GM23338 (cell line): Measurements from ENCODE around the gene DAD1.

ENCODE experiments used
- CREB1 ChIP-seq: fragments of 250-450 bp; sonication (Bioruptor Pico); IDR thresholded peaks from 2 replicates; pipeline ENCODE4 v1.5.0; 2020; ENCODE audit warnings: low read depth, mild to moderate bottlenecking, moderate library complexity
- EZH2 ChIP-seq: fragments of 200-600 bp; sonication (generic); IDR thresholded peaks from one replicate; pipeline ENCODE4 v1.8.0; 2017; ENCODE audit warnings: antibody characterized with exemption, mild to moderate bottlenecking, low read depth; ENCODE audit not compliant: unreplicated experiment
- EZH2phosphoT487 ChIP-seq: fragments of 200-600 bp; sonication (generic); IDR thresholded peaks from one replicate; pipeline ENCODE4 v1.8.1; 2018; ENCODE audit warnings: antibody characterized with exemption; ENCODE audit not compliant: unreplicated experiment
- POLR2AphosphoS5 ChIP-seq: IDR thresholded peaks from 2 replicates; pipeline ENCODE4 v1.6.1; 2016; ENCODE audit warnings: antibody characterized with exemption, low read depth
- STAT1 ChIP-seq: IDR thresholded peaks from one replicate; pipeline ENCODE4 v1.6.1; 2016; ENCODE audit warnings: antibody characterized with exemption; ENCODE audit not compliant: unreplicated experiment
- ZNF114 ChIP-seq: fragments of 250-450 bp; sonication (Bioruptor Pico); IDR thresholded peaks from 2 replicates; pipeline ENCODE4 v1.5.0; 2020; ENCODE audit warnings: mild to moderate bottlenecking, moderate library complexity
- ZNF331 ChIP-seq: fragments of 250-450 bp; sonication (Bioruptor Pico); IDR thresholded peaks from 2 replicates; pipeline ENCODE4 v1.5.0; 2020; ENCODE audit warnings: low read depth, mild to moderate bottlenecking, moderate library complexity
- TF ChIP-seq, protein P1 (sequence below), 2 experiments: fragments of 200-600 bp in 1 of 2; sonication (generic) in 1 of 2; conservative IDR thresholded peaks; 2 replicates each; pipeline versions ENCODE4 v1.5.1 to v1.6.1; 2016 to 2017; ENCODE audit warnings: antibody characterized with exemption in 2 of 2, low read depth in 2 of 2, mild to moderate bottlenecking in 2 of 2, moderate library complexity in 1 of 2
- TF ChIP-seq, protein P2 (sequence below): fragments of 250-450 bp; sonication (Bioruptor Pico); IDR thresholded peaks from 2 replicates; pipeline ENCODE4 v1.5.0; 2020; ENCODE audit warnings: mild to moderate bottlenecking, moderate library complexity
- TF ChIP-seq, protein P3 (sequence below): IDR thresholded peaks from one replicate; pipeline ENCODE4 v1.6.1; 2018; ENCODE audit warnings: antibody characterized with exemption; ENCODE audit not compliant: unreplicated experiment
- TF ChIP-seq, protein P4 (sequence below): IDR thresholded peaks from 2 replicates; pipeline ENCODE4 v1.6.1; 2016; ENCODE audit warnings: antibody characterized with exemption

DNA sequence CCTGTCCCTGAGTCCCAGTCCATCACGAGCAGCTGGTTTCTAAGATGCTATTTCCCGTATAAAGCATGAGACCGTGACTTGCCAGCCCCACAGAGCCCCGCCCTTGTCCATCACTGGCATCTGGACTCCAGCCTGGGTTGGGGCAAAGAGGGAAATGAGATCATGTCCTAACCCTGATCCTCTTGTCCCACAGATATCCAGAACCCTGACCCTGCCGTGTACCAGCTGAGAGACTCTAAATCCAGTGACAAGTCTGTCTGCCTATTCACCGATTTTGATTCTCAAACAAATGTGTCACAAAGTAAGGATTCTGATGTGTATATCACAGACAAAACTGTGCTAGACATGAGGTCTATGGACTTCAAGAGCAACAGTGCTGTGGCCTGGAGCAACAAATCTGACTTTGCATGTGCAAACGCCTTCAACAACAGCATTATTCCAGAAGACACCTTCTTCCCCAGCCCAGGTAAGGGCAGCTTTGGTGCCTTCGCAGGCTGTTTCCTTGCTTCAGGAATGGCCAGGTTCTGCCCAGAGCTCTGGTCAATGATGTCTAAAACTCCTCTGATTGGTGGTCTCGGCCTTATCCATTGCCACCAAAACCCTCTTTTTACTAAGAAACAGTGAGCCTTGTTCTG is 41.6 kb downstream of the DAD1 start:
- TF ChIP-seq, protein P1, sequence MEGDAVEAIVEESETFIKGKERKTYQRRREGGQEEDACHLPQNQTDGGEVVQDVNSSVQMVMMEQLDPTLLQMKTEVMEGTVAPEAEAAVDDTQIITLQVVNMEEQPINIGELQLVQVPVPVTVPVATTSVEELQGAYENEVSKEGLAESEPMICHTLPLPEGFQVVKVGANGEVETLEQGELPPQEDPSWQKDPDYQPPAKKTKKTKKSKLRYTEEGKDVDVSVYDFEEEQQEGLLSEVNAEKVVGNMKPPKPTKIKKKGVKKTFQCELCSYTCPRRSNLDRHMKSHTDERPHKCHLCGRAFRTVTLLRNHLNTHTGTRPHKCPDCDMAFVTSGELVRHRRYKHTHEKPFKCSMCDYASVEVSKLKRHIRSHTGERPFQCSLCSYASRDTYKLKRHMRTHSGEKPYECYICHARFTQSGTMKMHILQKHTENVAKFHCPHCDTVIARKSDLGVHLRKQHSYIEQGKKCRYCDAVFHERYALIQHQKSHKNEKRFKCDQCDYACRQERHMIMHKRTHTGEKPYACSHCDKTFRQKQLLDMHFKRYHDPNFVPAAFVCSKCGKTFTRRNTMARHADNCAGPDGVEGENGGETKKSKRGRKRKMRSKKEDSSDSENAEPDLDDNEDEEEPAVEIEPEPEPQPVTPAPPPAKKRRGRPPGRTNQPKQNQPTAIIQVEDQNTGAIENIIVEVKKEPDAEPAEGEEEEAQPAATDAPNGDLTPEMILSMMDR (conservative IDR thresholded peaks at IDR 0.05; ENCODE audit: low read depth in 2 of 2): no peak
- TF ChIP-seq EZH2 (no peak), POLR2AphosphoS5 (no peak), ZNF114 (CRISPR knock-in tag) (no peak), ZNF331 (CRISPR knock-in tag) (no peak), CREB1 (CRISPR knock-in tag) (no peak), EZH2phosphoT487 (no peak), STAT1 (no peak)
- TF ChIP-seq, protein P2, sequence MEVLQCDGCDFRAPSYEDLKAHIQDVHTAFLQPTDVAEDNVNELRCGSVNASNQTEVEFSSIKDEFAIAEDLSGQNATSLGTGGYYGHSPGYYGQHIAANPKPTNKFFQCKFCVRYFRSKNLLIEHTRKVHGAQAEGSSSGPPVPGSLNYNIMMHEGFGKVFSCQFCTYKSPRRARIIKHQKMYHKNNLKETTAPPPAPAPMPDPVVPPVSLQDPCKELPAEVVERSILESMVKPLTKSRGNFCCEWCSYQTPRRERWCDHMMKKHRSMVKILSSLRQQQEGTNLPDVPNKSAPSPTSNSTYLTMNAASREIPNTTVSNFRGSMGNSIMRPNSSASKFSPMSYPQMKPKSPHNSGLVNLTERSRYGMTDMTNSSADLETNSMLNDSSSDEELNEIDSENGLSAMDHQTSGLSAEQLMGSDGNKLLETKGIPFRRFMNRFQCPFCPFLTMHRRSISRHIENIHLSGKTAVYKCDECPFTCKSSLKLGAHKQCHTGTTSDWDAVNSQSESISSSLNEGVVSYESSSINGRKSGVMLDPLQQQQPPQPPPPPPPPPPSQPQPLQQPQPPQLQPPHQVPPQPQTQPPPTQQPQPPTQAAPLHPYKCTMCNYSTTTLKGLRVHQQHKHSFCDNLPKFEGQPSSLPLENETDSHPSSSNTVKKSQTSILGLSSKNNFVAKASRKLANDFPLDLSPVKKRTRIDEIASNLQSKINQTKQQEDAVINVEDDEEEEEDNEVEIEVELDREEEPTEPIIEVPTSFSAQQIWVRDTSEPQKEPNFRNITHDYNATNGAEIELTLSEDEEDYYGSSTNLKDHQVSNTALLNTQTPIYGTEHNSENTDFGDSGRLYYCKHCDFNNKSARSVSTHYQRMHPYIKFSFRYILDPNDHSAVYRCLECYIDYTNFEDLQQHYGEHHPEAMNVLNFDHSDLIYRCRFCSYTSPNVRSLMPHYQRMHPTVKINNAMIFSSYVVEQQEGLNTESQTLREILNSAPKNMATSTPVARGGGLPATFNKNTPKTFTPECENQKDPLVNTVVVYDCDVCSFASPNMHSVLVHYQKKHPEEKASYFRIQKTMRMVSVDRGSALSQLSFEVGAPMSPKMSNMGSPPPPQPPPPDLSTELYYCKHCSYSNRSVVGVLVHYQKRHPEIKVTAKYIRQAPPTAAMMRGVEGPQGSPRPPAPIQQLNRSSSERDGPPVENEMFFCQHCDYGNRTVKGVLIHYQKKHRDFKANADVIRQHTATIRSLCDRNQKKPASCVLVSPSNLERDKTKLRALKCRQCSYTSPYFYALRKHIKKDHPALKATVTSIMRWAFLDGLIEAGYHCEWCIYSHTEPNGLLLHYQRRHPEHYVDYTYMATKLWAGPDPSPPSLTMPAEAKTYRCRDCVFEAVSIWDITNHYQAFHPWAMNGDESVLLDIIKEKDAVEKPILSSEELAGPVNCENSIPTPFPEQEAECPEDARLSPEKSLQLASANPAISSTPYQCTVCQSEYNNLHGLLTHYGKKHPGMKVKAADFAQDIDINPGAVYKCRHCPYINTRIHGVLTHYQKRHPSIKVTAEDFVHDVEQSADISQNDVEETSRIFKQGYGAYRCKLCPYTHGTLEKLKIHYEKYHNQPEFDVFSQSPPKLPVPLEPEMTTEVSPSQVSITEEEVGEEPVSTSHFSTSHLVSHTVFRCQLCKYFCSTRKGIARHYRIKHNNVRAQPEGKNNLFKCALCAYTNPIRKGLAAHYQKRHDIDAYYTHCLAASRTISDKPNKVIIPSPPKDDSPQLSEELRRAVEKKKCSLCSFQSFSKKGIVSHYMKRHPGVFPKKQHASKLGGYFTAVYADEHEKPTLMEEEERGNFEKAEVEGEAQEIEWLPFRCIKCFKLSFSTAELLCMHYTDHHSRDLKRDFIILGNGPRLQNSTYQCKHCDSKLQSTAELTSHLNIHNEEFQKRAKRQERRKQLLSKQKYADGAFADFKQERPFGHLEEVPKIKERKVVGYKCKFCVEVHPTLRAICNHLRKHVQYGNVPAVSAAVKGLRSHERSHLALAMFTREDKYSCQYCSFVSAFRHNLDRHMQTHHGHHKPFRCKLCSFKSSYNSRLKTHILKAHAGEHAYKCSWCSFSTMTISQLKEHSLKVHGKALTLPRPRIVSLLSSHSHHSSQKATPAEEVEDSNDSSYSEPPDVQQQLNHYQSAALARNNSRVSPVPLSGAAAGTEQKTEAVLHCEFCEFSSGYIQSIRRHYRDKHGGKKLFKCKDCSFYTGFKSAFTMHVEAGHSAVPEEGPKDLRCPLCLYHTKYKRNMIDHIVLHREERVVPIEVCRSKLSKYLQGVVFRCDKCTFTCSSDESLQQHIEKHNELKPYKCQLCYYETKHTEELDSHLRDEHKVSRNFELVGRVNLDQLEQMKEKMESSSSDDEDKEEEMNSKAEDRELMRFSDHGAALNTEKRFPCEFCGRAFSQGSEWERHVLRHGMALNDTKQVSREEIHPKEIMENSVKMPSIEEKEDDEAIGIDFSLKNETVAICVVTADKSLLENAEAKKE (CRISPR knock-in tag): no peak
- TF ChIP-seq, protein P3, sequence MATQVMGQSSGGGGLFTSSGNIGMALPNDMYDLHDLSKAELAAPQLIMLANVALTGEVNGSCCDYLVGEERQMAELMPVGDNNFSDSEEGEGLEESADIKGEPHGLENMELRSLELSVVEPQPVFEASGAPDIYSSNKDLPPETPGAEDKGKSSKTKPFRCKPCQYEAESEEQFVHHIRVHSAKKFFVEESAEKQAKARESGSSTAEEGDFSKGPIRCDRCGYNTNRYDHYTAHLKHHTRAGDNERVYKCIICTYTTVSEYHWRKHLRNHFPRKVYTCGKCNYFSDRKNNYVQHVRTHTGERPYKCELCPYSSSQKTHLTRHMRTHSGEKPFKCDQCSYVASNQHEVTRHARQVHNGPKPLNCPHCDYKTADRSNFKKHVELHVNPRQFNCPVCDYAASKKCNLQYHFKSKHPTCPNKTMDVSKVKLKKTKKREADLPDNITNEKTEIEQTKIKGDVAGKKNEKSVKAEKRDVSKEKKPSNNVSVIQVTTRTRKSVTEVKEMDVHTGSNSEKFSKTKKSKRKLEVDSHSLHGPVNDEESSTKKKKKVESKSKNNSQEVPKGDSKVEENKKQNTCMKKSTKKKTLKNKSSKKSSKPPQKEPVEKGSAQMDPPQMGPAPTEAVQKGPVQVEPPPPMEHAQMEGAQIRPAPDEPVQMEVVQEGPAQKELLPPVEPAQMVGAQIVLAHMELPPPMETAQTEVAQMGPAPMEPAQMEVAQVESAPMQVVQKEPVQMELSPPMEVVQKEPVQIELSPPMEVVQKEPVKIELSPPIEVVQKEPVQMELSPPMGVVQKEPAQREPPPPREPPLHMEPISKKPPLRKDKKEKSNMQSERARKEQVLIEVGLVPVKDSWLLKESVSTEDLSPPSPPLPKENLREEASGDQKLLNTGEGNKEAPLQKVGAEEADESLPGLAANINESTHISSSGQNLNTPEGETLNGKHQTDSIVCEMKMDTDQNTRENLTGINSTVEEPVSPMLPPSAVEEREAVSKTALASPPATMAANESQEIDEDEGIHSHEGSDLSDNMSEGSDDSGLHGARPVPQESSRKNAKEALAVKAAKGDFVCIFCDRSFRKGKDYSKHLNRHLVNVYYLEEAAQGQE: no peak
- TF ChIP-seq, protein P4, sequence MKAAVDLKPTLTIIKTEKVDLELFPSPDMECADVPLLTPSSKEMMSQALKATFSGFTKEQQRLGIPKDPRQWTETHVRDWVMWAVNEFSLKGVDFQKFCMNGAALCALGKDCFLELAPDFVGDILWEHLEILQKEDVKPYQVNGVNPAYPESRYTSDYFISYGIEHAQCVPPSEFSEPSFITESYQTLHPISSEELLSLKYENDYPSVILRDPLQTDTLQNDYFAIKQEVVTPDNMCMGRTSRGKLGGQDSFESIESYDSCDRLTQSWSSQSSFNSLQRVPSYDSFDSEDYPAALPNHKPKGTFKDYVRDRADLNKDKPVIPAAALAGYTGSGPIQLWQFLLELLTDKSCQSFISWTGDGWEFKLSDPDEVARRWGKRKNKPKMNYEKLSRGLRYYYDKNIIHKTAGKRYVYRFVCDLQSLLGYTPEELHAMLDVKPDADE: no peak
